GM23338 (cell line): Measurements from ENCODE around the gene GPC6. TPM values are rescaled to one million over a fixed set of nuclear protein-coding genes. Genes with fewer than 3 reads are reported as not detected.

Experiments
- ATAC-seq: fragments of 200-7000 bp; cut with Tn5 transposase; 3 replicates; pipeline ENCODE4 v1.9.1; 2020
- DNase-seq: peaks from one replicate; pipeline ENCODE4 v3.0.0-alpha.2; 2015; ENCODE audit warnings: low spot score
- H2AFZ ChIP-seq: fragments of 200-600 bp; sonication (generic); 2 replicates; pipeline ENCODE4 v1.8.0; 2016; ENCODE audit warnings: antibody characterized with exemption, mild to moderate bottlenecking, moderate library complexity
- H3F3A ChIP-seq: fragments of 200-600 bp; sonication (generic); replicated peaks from 2 replicates; pipeline ENCODE4 v1.8.0; 2017; ENCODE audit warnings: antibody characterized with exemption, mixed run types, low read depth
- H3K27ac ChIP-seq: fragments of 200-600 bp; sonication (generic); 2 replicates; pipeline ENCODE4 v1.6.1; 2016; ENCODE audit warnings: low read depth
- H3K27me3 ChIP-seq: fragments of 200-600 bp; sonication (generic); 2 replicates; pipeline ENCODE4 v1.8.0; 2016; ENCODE audit warnings: mild to moderate bottlenecking, mixed run types, moderate library complexity; ENCODE audit not compliant: insufficient read depth
- H3K36me3 ChIP-seq: fragments of 200-600 bp; sonication (generic); 2 replicates; pipeline ENCODE4 v1.8.0; 2016; ENCODE audit warnings: mild to moderate bottlenecking; ENCODE audit not compliant: insufficient read depth
- H3K4me1 ChIP-seq: fragments of 200-600 bp; sonication (generic); 2 replicates; pipeline ENCODE4 v1.8.0; 2016; ENCODE audit warnings: mild to moderate bottlenecking, moderate library complexity; ENCODE audit not compliant: insufficient read depth
- H3K4me2 ChIP-seq: fragments of 200-600 bp; sonication (generic); 2 replicates; pipeline ENCODE4 v1.7.1; 2017; ENCODE audit warnings: mixed run types
- H3K4me3 ChIP-seq: fragments of 200-600 bp; sonication (generic); 2 replicates; pipeline ENCODE4 v1.6.1; 2016; ENCODE audit warnings: mixed run types
- H3K79me2 ChIP-seq: fragments of 200-600 bp; sonication (generic); replicated peaks from 2 replicates; pipeline ENCODE4 v1.8.0; 2017; ENCODE audit warnings: mild to moderate bottlenecking; ENCODE audit not compliant: insufficient read depth
- H3K9me2 ChIP-seq: fragments of 200-600 bp; sonication (generic); 2 replicates; pipeline ENCODE4 v1.8.0; 2017; ENCODE audit not compliant: insufficient read depth
- H4K20me1 ChIP-seq: fragments of 200-600 bp; sonication (generic); replicated peaks from 2 replicates; pipeline ENCODE4 v1.8.0; 2017; ENCODE audit warnings: mild to moderate bottlenecking; ENCODE audit not compliant: insufficient read depth
- H3K27ac Mint-ChIP-seq: 2 replicates; pipeline ENCODE4 v1.8.0; 2020; ENCODE audit warnings: inconsistent platforms, mild to moderate bottlenecking, moderate library complexity, mixed read lengths
- H3K27me3 Mint-ChIP-seq: 3 replicates; pipeline ENCODE4 v1.8.0; 2022; ENCODE audit warnings: low read depth, mild to moderate bottlenecking, moderate library complexity, mixed read lengths, inconsistent platforms; ENCODE audit not compliant: insufficient read depth, poor library complexity
- H3K36me3 Mint-ChIP-seq: 3 replicates; pipeline ENCODE4 v1.8.0; 2021; ENCODE audit warnings: low read depth, mild to moderate bottlenecking, inconsistent platforms, moderate library complexity, mixed read lengths
- H3K4me1 Mint-ChIP-seq: 3 replicates; pipeline ENCODE4 v1.8.0; 2020; ENCODE audit warnings: mild to moderate bottlenecking, inconsistent platforms, mixed read lengths
- H3K4me3 Mint-ChIP-seq: 3 replicates; pipeline ENCODE4 v1.8.0; 2021; ENCODE audit warnings: moderate library complexity, mild to moderate bottlenecking, inconsistent platforms, mixed read lengths
- H3K9me3 Mint-ChIP-seq: 3 replicates; pipeline ENCODE4 v1.8.0; 2020; ENCODE audit warnings: moderate library complexity, mild to moderate bottlenecking, inconsistent platforms, mixed read lengths
- CREB1 ChIP-seq: fragments of 250-450 bp; sonication (Bioruptor Pico); IDR thresholded peaks from 2 replicates; pipeline ENCODE4 v1.5.0; 2020; ENCODE audit warnings: low read depth, mild to moderate bottlenecking, moderate library complexity
- ETS1 ChIP-seq: IDR thresholded peaks from 2 replicates; pipeline ENCODE4 v1.6.1; 2016; ENCODE audit warnings: antibody characterized with exemption
- EZH2 ChIP-seq: fragments of 200-600 bp; sonication (generic); IDR thresholded peaks from one replicate; pipeline ENCODE4 v1.8.0; 2017; ENCODE audit warnings: antibody characterized with exemption, mild to moderate bottlenecking, low read depth; ENCODE audit not compliant: unreplicated experiment
- EZH2phosphoT487 ChIP-seq: fragments of 200-600 bp; sonication (generic); IDR thresholded peaks from one replicate; pipeline ENCODE4 v1.8.1; 2018; ENCODE audit warnings: antibody characterized with exemption; ENCODE audit not compliant: unreplicated experiment
- JUNB ChIP-seq: IDR thresholded peaks from one replicate; pipeline ENCODE4 v1.6.1; 2016; ENCODE audit warnings: antibody characterized with exemption; ENCODE audit not compliant: unreplicated experiment
- NANOG ChIP-seq: IDR thresholded peaks from 2 replicates; pipeline ENCODE4 v1.6.1; 2016; ENCODE audit warnings: antibody characterized with exemption, borderline replicate concordance
- POLR2AphosphoS5 ChIP-seq: IDR thresholded peaks from 2 replicates; pipeline ENCODE4 v1.6.1; 2016; ENCODE audit warnings: antibody characterized with exemption, low read depth
- STAT1 ChIP-seq: IDR thresholded peaks from one replicate; pipeline ENCODE4 v1.6.1; 2016; ENCODE audit warnings: antibody characterized with exemption; ENCODE audit not compliant: unreplicated experiment
- ZNF114 ChIP-seq: fragments of 250-450 bp; sonication (Bioruptor Pico); IDR thresholded peaks from 2 replicates; pipeline ENCODE4 v1.5.0; 2020; ENCODE audit warnings: mild to moderate bottlenecking, moderate library complexity
- ZNF331 ChIP-seq: fragments of 250-450 bp; sonication (Bioruptor Pico); IDR thresholded peaks from 2 replicates; pipeline ENCODE4 v1.5.0; 2020; ENCODE audit warnings: low read depth, mild to moderate bottlenecking, moderate library complexity
- ZNF462 ChIP-seq: fragments of 250-450 bp; sonication (Bioruptor Pico); IDR thresholded peaks from 2 replicates; pipeline ENCODE4 v1.5.0; 2020; ENCODE audit warnings: mild to moderate bottlenecking, moderate library complexity
- polyA plus RNA-seq: library from polyadenylated mRNA; unstranded; fragments of >200 nt; fragmentation: Nextera tagmentation; extraction: Ambion mirVana; gene quantifications from 2 replicates; pipeline ENCODE4 v1.2.1, GENCODE V29; 2016
- total RNA-seq: library from RNA; depleted of rRNA; stranded (reverse); fragments of >200 nt; shearing (Covaris generic); gene quantifications from 2 replicates; pipeline ENCODE4 v1.2.3, GENCODE V29; 2014
- TF ChIP-seq, protein P1 (sequence below): IDR thresholded peaks from one replicate; pipeline ENCODE4 v1.6.1; 2018; ENCODE audit warnings: antibody characterized with exemption; ENCODE audit not compliant: unreplicated experiment

GPC6 gene
- total and polyA plus RNA-seq, 2 experiments from 2014 or later: 6.4 to 28.6 TPM

GRCh38 chr13:93289053-93289452, 62.4 kb downstream of the GPC6 start (continued):
- no peak for TF ChIP-seq ZNF114 (CRISPR knock-in tag)
- TF ChIP-seq CREB1: no peak
- no peak for TF ChIP-seq STAT1
- no peak for TF ChIP-seq EZH2phosphoT487
- TF ChIP-seq ZNF331 (CRISPR knock-in tag): no peak
- no peak for TF ChIP-seq EZH2
- TF ChIP-seq POLR2AphosphoS5: no peak
- TF ChIP-seq JUNB: no peak

- no peaks in the 10 kb centered on the region for H4K20me1 ChIP-seq
- Mint-ChIP-seq H3K27ac (no peak overlapping the region), H3K36me3 (no peaks in the 10 kb centered on the region), H3K9me3 (no peaks in the 10 kb centered on the region), H3K4me1 (peaks cover 33% of the 10 kb centered on the region), H3K27me3 (peaks cover 1% of the 10 kb centered on the region), H3K4me3 (no peak overlapping the region)
- no peaks in the 10 kb centered on the region for H3K27me3 ChIP-seq
- peaks cover 5% of the 10 kb centered on the region; the same call in 1 of the 2 replicates for H3K4me1 ChIP-seq
- no peak for TF ChIP-seq ETS1
- no peak for TF ChIP-seq EZH2
- TF ChIP-seq EZH2phosphoT487: no peak
- no peak for TF ChIP-seq ZNF462
- no peak for TF ChIP-seq ZNF331 (CRISPR knock-in tag)
- TF ChIP-seq STAT1: no peak
- TF ChIP-seq NANOG: no peak
- TF ChIP-seq, protein P1, sequence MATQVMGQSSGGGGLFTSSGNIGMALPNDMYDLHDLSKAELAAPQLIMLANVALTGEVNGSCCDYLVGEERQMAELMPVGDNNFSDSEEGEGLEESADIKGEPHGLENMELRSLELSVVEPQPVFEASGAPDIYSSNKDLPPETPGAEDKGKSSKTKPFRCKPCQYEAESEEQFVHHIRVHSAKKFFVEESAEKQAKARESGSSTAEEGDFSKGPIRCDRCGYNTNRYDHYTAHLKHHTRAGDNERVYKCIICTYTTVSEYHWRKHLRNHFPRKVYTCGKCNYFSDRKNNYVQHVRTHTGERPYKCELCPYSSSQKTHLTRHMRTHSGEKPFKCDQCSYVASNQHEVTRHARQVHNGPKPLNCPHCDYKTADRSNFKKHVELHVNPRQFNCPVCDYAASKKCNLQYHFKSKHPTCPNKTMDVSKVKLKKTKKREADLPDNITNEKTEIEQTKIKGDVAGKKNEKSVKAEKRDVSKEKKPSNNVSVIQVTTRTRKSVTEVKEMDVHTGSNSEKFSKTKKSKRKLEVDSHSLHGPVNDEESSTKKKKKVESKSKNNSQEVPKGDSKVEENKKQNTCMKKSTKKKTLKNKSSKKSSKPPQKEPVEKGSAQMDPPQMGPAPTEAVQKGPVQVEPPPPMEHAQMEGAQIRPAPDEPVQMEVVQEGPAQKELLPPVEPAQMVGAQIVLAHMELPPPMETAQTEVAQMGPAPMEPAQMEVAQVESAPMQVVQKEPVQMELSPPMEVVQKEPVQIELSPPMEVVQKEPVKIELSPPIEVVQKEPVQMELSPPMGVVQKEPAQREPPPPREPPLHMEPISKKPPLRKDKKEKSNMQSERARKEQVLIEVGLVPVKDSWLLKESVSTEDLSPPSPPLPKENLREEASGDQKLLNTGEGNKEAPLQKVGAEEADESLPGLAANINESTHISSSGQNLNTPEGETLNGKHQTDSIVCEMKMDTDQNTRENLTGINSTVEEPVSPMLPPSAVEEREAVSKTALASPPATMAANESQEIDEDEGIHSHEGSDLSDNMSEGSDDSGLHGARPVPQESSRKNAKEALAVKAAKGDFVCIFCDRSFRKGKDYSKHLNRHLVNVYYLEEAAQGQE: no peak
- TF ChIP-seq ZNF114 (CRISPR knock-in tag): no peak
- no peak for TF ChIP-seq CREB1
- no peak for TF ChIP-seq POLR2AphosphoS5
- TF ChIP-seq JUNB: no peak
- no peaks in the 10 kb centered on the region for H3F3A ChIP-seq
- no peaks in the 10 kb centered on the region for H3K36me3 ChIP-seq
- ATAC-seq: no peak
- no peak overlapping the region for H3K4me2 ChIP-seq
- H2AFZ ChIP-seq: no peak overlapping the region
- H3K79me2 ChIP-seq: peaks cover 25% of the 10 kb centered on the region
- no peak overlapping the region for H3K27ac ChIP-seq
- H3K9me2 ChIP-seq: no peaks in the 10 kb centered on the region
- no peak for DNase-seq
- no peak overlapping the region for H3K4me3 ChIP-seq
These were observed 63.2 kb downstream of the GPC6 start for GRCh38 chr13:93289842-93290241.
